H1 (cell line): ENCODE results near the gene TIMM8A. TPM values are rescaled to one million over a fixed set of nuclear protein-coding genes. Genes with fewer than 3 reads are reported as not detected.

Source experiments
- CTCF ChIA-PET: fragments of 300-600 bp; sonication (Branson Sonifier 250); formaldehyde crosslinking; loops from one replicate; lab custom pipeline; 2021; ENCODE audit not compliant: partially characterized antibody; lab: Charles Lee
- POLR2A ChIA-PET: fragments of 300-600 bp; sonication (Branson Sonifier 250); formaldehyde crosslinking; loops from one replicate; lab custom pipeline; 2021; ENCODE audit warnings: inconsistent platforms; ENCODE audit not compliant: partially characterized antibody; lab: Charles Lee
- DNase-seq, 2 experiments: peaks; one replicate each; pipeline versions ENCODE4 v3.0.0 to v3.0.0-alpha.2; 2010 to 2022; ENCODE audit warnings: low spot score in 2 of 2, low read depth in 1 of 2, mixed read lengths in 1 of 2
- FAIRE-seq: peaks from 2 replicates; lab custom pipeline; 2011; peaks lifted over from hg19 to GRCh38; lab: Jason Lieb, UNC
- H2AFZ ChIP-seq: 2 replicates; pipeline ENCODE4 v1.8.1; 2012; ENCODE audit warnings: low read length, inconsistent platforms
- H2AK5ac ChIP-seq: 2 replicates; pipeline ENCODE4 v1.6.1; 2013; ENCODE audit warnings: low read depth, low read length
- H2BK120ac ChIP-seq: replicated peaks from 2 replicates; pipeline ENCODE3; 2013; ENCODE audit warnings: low read depth, low read length, inconsistent platforms
- H2BK12ac ChIP-seq: 2 replicates; pipeline ENCODE4 v1.6.1; 2013; ENCODE audit warnings: low read depth, low read length
- H2BK15ac ChIP-seq: 2 replicates; pipeline ENCODE4 v1.6.1; 2013; ENCODE audit warnings: low read length
- H2BK20ac ChIP-seq: 2 replicates; pipeline ENCODE4 v1.6.1; 2013; ENCODE audit warnings: low read length
- H2BK5ac ChIP-seq: 2 replicates; pipeline ENCODE4 v1.6.1; 2013; ENCODE audit warnings: low read depth, low read length
- H3K14ac ChIP-seq: 2 replicates; pipeline ENCODE4 v1.6.1; 2013; ENCODE audit warnings: inconsistent platforms; ENCODE audit not compliant: insufficient read length
- H3K18ac ChIP-seq: 2 replicates; pipeline ENCODE4 v1.6.1; 2013; ENCODE audit warnings: low read length; ENCODE audit errors: extremely low read depth
- H3K23ac ChIP-seq: 2 replicates; pipeline ENCODE4 v1.6.1; 2013; ENCODE audit warnings: inconsistent platforms; ENCODE audit not compliant: insufficient read length
- H3K23me2 ChIP-seq: 2 replicates; pipeline ENCODE4 v1.6.1; 2013; ENCODE audit warnings: low read depth, low read length
- H3K27ac ChIP-seq: 2 replicates; pipeline ENCODE4 v1.6.1; 2011; ENCODE audit warnings: low read depth, low read length, inconsistent platforms
- H3K27me3 ChIP-seq, 4 experiments: replicated peaks in 1 of 4; 1 replicate in 1 of 4; 2 replicates in 3 of 4; pipeline versions ENCODE4 v1.6.1 to v1.8.1; 2011 to 2013; ENCODE audit warnings: low read length in 3 of 4, mild to moderate bottlenecking in 3 of 4, inconsistent platforms in 2 of 4, mixed read lengths in 2 of 4, moderate library complexity in 1 of 4; ENCODE audit not compliant: control insufficient read depth in 3 of 4, insufficient read depth in 3 of 4; ENCODE audit errors: extremely low read depth in 1 of 4
- H3K36me3 ChIP-seq, 4 experiments: 2 replicates each; pipeline versions ENCODE4 v1.6.1 to v1.8.1; 2011 to 2013; ENCODE audit warnings: mild to moderate bottlenecking in 4 of 4, low read length in 3 of 4, moderate library complexity in 2 of 4, control low read depth in 1 of 4, inconsistent platforms in 1 of 4; ENCODE audit not compliant: insufficient read depth in 4 of 4, control insufficient read depth in 2 of 4
- H3K4ac ChIP-seq: replicated peaks from 2 replicates; pipeline ENCODE3; 2013; ENCODE audit warnings: low read length, low read depth, mixed read lengths, inconsistent platforms; ENCODE audit not compliant: insufficient read length
- H3K4me1 ChIP-seq, 4 experiments: replicated peaks in 1 of 4; 1 replicate in 1 of 4; 2 replicates in 3 of 4; pipeline versions ENCODE4 v1.6.1 to v1.8.1; 2011 to 2013; ENCODE audit warnings: low read length in 3 of 4, inconsistent platforms in 2 of 4, mixed read lengths in 1 of 4; ENCODE audit not compliant: insufficient read depth in 4 of 4, control insufficient read depth in 3 of 4
- H3K4me2 ChIP-seq, 2 experiments: 2 replicates each; pipeline versions ENCODE4 v1.6.1 to v1.8.1; 2011 to 2013; ENCODE audit warnings: low read depth in 2 of 2, low read length in 2 of 2, control low read depth in 1 of 2, inconsistent platforms in 1 of 2, mild to moderate bottlenecking in 1 of 2; ENCODE audit not compliant: insufficient read depth in 1 of 2
- H3K4me3 ChIP-seq, 4 experiments: fragments of 200-600, 300-600 bp in 1 of 4; sonication (generic), shearing (Covaris generic), sonication (Bioruptor Twin) in 1 of 4; 2 replicates each; pipeline versions ENCODE4 v1.5.1 to v1.8.1; 2011 to 2016; ENCODE audit warnings: low read length in 4 of 4, low read depth in 3 of 4, control low read depth in 2 of 4, inconsistent platforms in 2 of 4, mild to moderate bottlenecking in 2 of 4, mixed read lengths in 1 of 4, moderate library complexity in 1 of 4; ENCODE audit not compliant: insufficient read depth in 2 of 4; ENCODE audit errors: extremely low read depth in 1 of 4
- H3K56ac ChIP-seq: replicated peaks from 2 replicates; pipeline ENCODE3; 2013; ENCODE audit warnings: low read depth, mild to moderate bottlenecking, mixed read lengths, low read length, inconsistent platforms; ENCODE audit not compliant: insufficient read length
- H3K79me1 ChIP-seq: 2 replicates; pipeline ENCODE4 v1.6.1; 2013; ENCODE audit warnings: low read depth, low read length, control low read depth
- H3K79me2 ChIP-seq, 2 experiments: 2 replicates each; pipeline versions ENCODE4 v1.6.1 to v1.8.1; 2012 to 2013; ENCODE audit warnings: low read length in 2 of 2, mild to moderate bottlenecking in 2 of 2, inconsistent platforms in 1 of 2; ENCODE audit not compliant: insufficient read depth in 2 of 2, control insufficient read depth in 1 of 2
- H3K9ac ChIP-seq, 4 experiments: replicated peaks in 1 of 4; 1 replicate in 1 of 4; 2 replicates in 3 of 4; pipeline versions ENCODE4 v1.6.1 to v1.8.1; 2011 to 2013; ENCODE audit warnings: low read depth in 3 of 4, low read length in 3 of 4, control low read depth in 2 of 4, mild to moderate bottlenecking in 2 of 4, moderate library complexity in 2 of 4, inconsistent platforms in 1 of 4; ENCODE audit errors: extremely low read depth in 1 of 4
- H3K9me3 ChIP-seq, 2 experiments: 2 replicates each; pipeline versions ENCODE4 v1.6.1 to v1.8.1; 2012 to 2013; ENCODE audit warnings: mild to moderate bottlenecking in 2 of 2, moderate library complexity in 2 of 2, control low read depth in 1 of 2, inconsistent platforms in 1 of 2, low read depth in 1 of 2, low read length in 1 of 2, mixed read lengths in 1 of 2; ENCODE audit not compliant: insufficient read depth in 2 of 2
- H4K20me1 ChIP-seq, 2 experiments: replicated peaks in 1 of 2; 2 replicates each; pipeline versions ENCODE3 to v1.8.1; 2011 to 2013; ENCODE audit warnings: inconsistent platforms in 2 of 2, low read length in 2 of 2, mild to moderate bottlenecking in 1 of 2; ENCODE audit not compliant: insufficient read depth in 2 of 2, control insufficient read depth in 1 of 2
- H4K5ac ChIP-seq: 2 replicates; pipeline ENCODE4 v1.6.1; 2013; ENCODE audit warnings: low read length, low read depth, mixed read lengths, inconsistent platforms; ENCODE audit not compliant: insufficient read length
- H4K8ac ChIP-seq: 2 replicates; pipeline ENCODE4 v1.8.0; 2013; ENCODE audit warnings: mild to moderate bottlenecking, moderate library complexity, low read length, inconsistent platforms; ENCODE audit not compliant: insufficient read depth; ENCODE audit errors: extremely low read depth
- H4K91ac ChIP-seq: replicated peaks from 2 replicates; pipeline ENCODE3; 2013; ENCODE audit warnings: low read length, mixed read lengths, inconsistent platforms; ENCODE audit not compliant: insufficient read length
- ATF2 ChIP-seq: IDR thresholded peaks from 2 replicates; pipeline ENCODE4 v1.6.1; 2012; ENCODE audit warnings: low read length, inconsistent platforms
- CTBP2 ChIP-seq: IDR thresholded peaks from 2 replicates; pipeline ENCODE4 v1.7.0; 2011; ENCODE audit warnings: borderline replicate concordance, mild to moderate bottlenecking, moderate library complexity, mixed read lengths, low read length; ENCODE audit not compliant: insufficient read depth, insufficient read length
- EGR1 ChIP-seq: IDR thresholded peaks from 2 replicates; pipeline ENCODE4 v1.6.1; 2011; ENCODE audit warnings: low read depth, low read length, borderline replicate concordance
- GTF2F1 ChIP-seq: IDR thresholded peaks from 2 replicates; pipeline ENCODE4 v1.6.1; 2012; ENCODE audit warnings: low read depth, low read length, improper control_type of control experiment, borderline replicate concordance
- JUND ChIP-seq: IDR thresholded peaks from 2 replicates; pipeline ENCODE4 v1.6.1; 2011; ENCODE audit warnings: mild to moderate bottlenecking, improper control_type of control experiment, low read length
- PHF8 ChIP-seq: fragments of 200-600 bp; sonication (generic); conservative IDR thresholded peaks from 2 replicates; pipeline ENCODE4 v1.7.1; 2012; ENCODE audit warnings: low read depth, mild to moderate bottlenecking, inconsistent platforms, low read length, moderate library complexity
- POLR2AphosphoS5 ChIP-seq: IDR thresholded peaks from 2 replicates; pipeline ENCODE4 v1.6.1; 2011; ENCODE audit warnings: low read depth, low read length
- RBBP5 ChIP-seq: IDR thresholded peaks from 2 replicates; pipeline ENCODE4 v1.7.1; 2012; ENCODE audit warnings: low read depth, mild to moderate bottlenecking, inconsistent platforms, low read length, moderate library complexity, borderline replicate concordance
- SIRT6 ChIP-seq: IDR thresholded peaks from one replicate; pipeline ENCODE4 v1.7.1; 2012; ENCODE audit warnings: low read length, inconsistent platforms
- WGBS, 2 experiments: shearing (Covaris generic) in 1 of 2; methylation state at CpG; one replicate each; pipeline versions ENCODE4 v1.1.6 to v1.1.7; 2013 to 2015; ENCODE audit warnings: low lambda C conversion rate in 2 of 2, mixed read lengths in 2 of 2, inconsistent platforms in 1 of 2, low coverage in 1 of 2, missing lambda C conversion rate in 1 of 2; ENCODE audit not compliant: insufficient replicate concordance in 2 of 2, insufficient coverage in 1 of 2, insufficient read length in 1 of 2; ENCODE audit errors: extremely low coverage in 1 of 2, missing lambda C conversion rate in 1 of 2; 5-methylcytosine and 5-hydroxymethylcytosine counted together
- polyA plus RNA-seq, 7 experiments: library from polyadenylated mRNA; depleted of rRNA in 3 of 7; stranded (reverse) in 5 of 7; unstranded in 2 of 7; fragments of >200 nt in 5 of 7; fragments of 200-250 nt in 2 of 7; gene quantifications; 1 replicate in 5 of 7; 2 replicates in 1 of 7; 4 replicates in 1 of 7; pipeline versions ENCODE4 v1.2.1 to v1.2.3, GENCODE V29; 2011 to 2013; ENCODE audit warnings: missing spikeins in 2 of 7, mixed read lengths in 2 of 7
- total RNA-seq: library from RNA; stranded (reverse); fragmentation: NEBNext Ultra II Directional; extraction: Animal tissue kit (Norgen Biotek cat#: 25700); gene quantifications from 2 replicates; pipeline ENCODE4 v1.2.1, GENCODE V29; 2021

The TIMM8A gene
- total and polyA plus RNA-seq, 2 of the 8 experiments (the other 6 are each of a cell fraction or from before 2014, with no cell fraction given) = 16.1 to 38.1 TPM

GRCh38 chrX:101369687-101370086 lies 21.1 kb upstream of the TIMM8A start:
- 75 to 100% methylated on average over 2 to 6 of the region's 6 CpGs for WGBS, 2 experiments

More at GRCh38 chrX:101369687-101370086, 21.1 kb upstream of the TIMM8A start:
- Histone ChIP-seq H3K36me3 (no peaks in the 10 kb centered on the region), H3K4me1 (no peaks in the 10 kb centered on the region), H3K56ac (no peak overlapping the region)
- TF ChIP-seq RBBP5 (no peak), POLR2AphosphoS5 (no peak), GTF2F1 (no peak), CTBP2 (no peak), PHF8 (no peak), EGR1 (no peak), ATF2 (no peak), JUND (no peak), SIRT6 (no peak)
- TF ChIP-seq, all 59 proteins: peak for 0
- no peak overlapping the region for H3K4ac ChIP-seq
- no peaks in the 10 kb centered on the region for H3K27me3 ChIP-seq
- H3K79me1 ChIP-seq = no peaks in the 10 kb centered on the region
- DNase-seq = no peak
- FAIRE-seq = no peak
- H2AFZ ChIP-seq = no peak overlapping the region
- H2BK120ac ChIP-seq = no peak overlapping the region
- H3K4me2 ChIP-seq = no peak overlapping the region
- no peak overlapping the region for H3K4me3 ChIP-seq
- H2BK5ac ChIP-seq = no peak overlapping the region
- H2BK12ac ChIP-seq = no peak overlapping the region
- no peak overlapping the region for H4K8ac ChIP-seq
- no peak overlapping the region for H3K18ac ChIP-seq
- H3K23ac ChIP-seq = no peak overlapping the region
- no peak overlapping the region for H2BK20ac ChIP-seq
- no peak overlapping the region for H3K9ac ChIP-seq
- H3K27ac ChIP-seq = no peak overlapping the region
- H3K79me2 ChIP-seq = no peaks in the 10 kb centered on the region
- ChIA-PET CTCF (no interaction called here), POLR2A (interaction anchor here (0.6 to 3.5 kb wide), 2 partner anchors 21 to 75 kb away, joined by 4 to 18 read pairs; partner anchors contain the start of gene RPL36A)
- no peaks in the 10 kb centered on the region for H3K9me3 ChIP-seq
- no peaks in the 10 kb centered on the region for H4K20me1 ChIP-seq
- no peak overlapping the region for H3K14ac ChIP-seq
- no peak overlapping the region for H2BK15ac ChIP-seq
- H4K91ac ChIP-seq = no peak overlapping the region
- H2AK5ac ChIP-seq = no peak overlapping the region
- H3K23me2 ChIP-seq = no peaks in the 10 kb centered on the region
- no peak overlapping the region for H4K5ac ChIP-seq
